H9 (cell line): ENCODE results near the gene CDHR5. TPM values are rescaled to one million over a fixed set of nuclear protein-coding genes. Genes with fewer than 3 reads are reported as not detected.
A peak's percentile ranks its signal among the peaks of the same experiment; 100 is the strongest.

Source experiments
- DNase-seq: peaks from one replicate; pipeline ENCODE4 v3.0.0-alpha.2; 2017
- H2AFZ ChIP-seq: one replicate; pipeline ENCODE4 v1.6.1; 2013; ENCODE audit warnings: mild to moderate bottlenecking, low read length, control low read depth, moderate library complexity
- H2AK5ac ChIP-seq: 2 replicates; pipeline ENCODE4 v1.6.1; 2013; ENCODE audit warnings: low read length, control low read depth, mixed read lengths; ENCODE audit not compliant: insufficient read length
- H2BK120ac ChIP-seq: one replicate; pipeline ENCODE4 v1.6.1; 2013; ENCODE audit warnings: low read depth, mild to moderate bottlenecking, low read length, control low read depth, inconsistent platforms; ENCODE audit not compliant: poor library complexity, severe bottlenecking
- H2BK12ac ChIP-seq: 2 replicates; pipeline ENCODE4 v1.6.1; 2013; ENCODE audit warnings: low read length, control low read depth, mixed read lengths, low read depth; ENCODE audit not compliant: insufficient read length
- H2BK15ac ChIP-seq: 2 replicates; pipeline ENCODE4 v1.6.1; 2013; ENCODE audit warnings: low read depth, low read length, control low read depth
- H2BK20ac ChIP-seq: one replicate; pipeline ENCODE4 v1.6.1; 2013; ENCODE audit warnings: low read depth, mild to moderate bottlenecking, low read length, control low read depth, inconsistent platforms; ENCODE audit not compliant: poor library complexity, severe bottlenecking
- H2BK5ac ChIP-seq: 2 replicates; pipeline ENCODE4 v1.6.1; 2013; ENCODE audit warnings: low read length, control low read depth, mixed read lengths; ENCODE audit not compliant: insufficient read length
- H3K14ac ChIP-seq: 2 replicates; pipeline ENCODE4 v1.6.1; 2013; ENCODE audit warnings: low read length, control low read depth; ENCODE audit not compliant: insufficient read depth
- H3K18ac ChIP-seq: 2 replicates; pipeline ENCODE4 v1.6.1; 2013; ENCODE audit warnings: low read depth, mild to moderate bottlenecking, mixed read lengths, low read length, control low read depth; ENCODE audit not compliant: insufficient read length
- H3K23ac ChIP-seq: 2 replicates; pipeline ENCODE4 v1.6.1; 2013; ENCODE audit warnings: low read length, control low read depth, mixed read lengths, low read depth; ENCODE audit not compliant: insufficient read length
- H3K23me2 ChIP-seq: 2 replicates; pipeline ENCODE4 v1.6.1; 2013; ENCODE audit warnings: low read depth, mild to moderate bottlenecking, mixed read lengths, low read length, control low read depth; ENCODE audit not compliant: insufficient read length, poor library complexity, severe bottlenecking
- H3K27ac ChIP-seq: 2 replicates; pipeline ENCODE4 v1.5.1; 2013; ENCODE audit warnings: low read length, control low read depth, mixed read lengths, low read depth; ENCODE audit not compliant: insufficient read length
- H3K27me3 ChIP-seq: 2 replicates; pipeline ENCODE4 v1.6.1; 2013; ENCODE audit warnings: low read length, control low read depth, inconsistent platforms; ENCODE audit not compliant: insufficient read depth
- H3K4ac ChIP-seq: 2 replicates; pipeline ENCODE4 v1.6.1; 2013; ENCODE audit warnings: low read depth, mild to moderate bottlenecking, control low read depth, inconsistent platforms, low read length, moderate library complexity
- H3K4me1 ChIP-seq: 2 replicates; pipeline ENCODE4 v1.6.1; 2013; ENCODE audit warnings: low read length, control low read depth, inconsistent platforms; ENCODE audit not compliant: insufficient read depth
- H3K4me2 ChIP-seq: 2 replicates; pipeline ENCODE4 v1.6.1; 2013; ENCODE audit warnings: low read length, control low read depth, mixed read lengths; ENCODE audit not compliant: insufficient read length, insufficient read depth
- H3K56ac ChIP-seq: 2 replicates; pipeline ENCODE4 v1.6.1; 2013; ENCODE audit warnings: low read depth, mild to moderate bottlenecking, mixed read lengths, low read length, control low read depth; ENCODE audit not compliant: insufficient read length
- H3K79me1 ChIP-seq: 2 replicates; pipeline ENCODE4 v1.6.1; 2013; ENCODE audit warnings: low read depth, mild to moderate bottlenecking, moderate library complexity, low read length, control low read depth, inconsistent platforms; ENCODE audit not compliant: insufficient read depth, poor library complexity, severe bottlenecking
- H3K79me2 ChIP-seq: 2 replicates; pipeline ENCODE4 v1.6.1; 2013; ENCODE audit warnings: low read length, control low read depth, inconsistent platforms; ENCODE audit not compliant: insufficient read depth
- H3K9ac ChIP-seq: 2 replicates; pipeline ENCODE4 v1.6.1; 2013; ENCODE audit warnings: low read length, control low read depth, mixed read lengths; ENCODE audit not compliant: insufficient read length; ENCODE audit errors: extremely low read depth
- H3K9me3 ChIP-seq: one replicate; pipeline ENCODE4 v1.6.1; 2013; ENCODE audit warnings: low read depth, low read length, inconsistent platforms; ENCODE audit not compliant: control insufficient read depth
- H3T11ph ChIP-seq: one replicate; pipeline ENCODE4 v1.6.1; 2013; ENCODE audit warnings: mild to moderate bottlenecking, low read length, control low read depth, inconsistent platforms
- H4K20me1 ChIP-seq: one replicate; pipeline ENCODE4 v1.6.1; 2013; ENCODE audit not compliant: control insufficient read depth, insufficient read length, insufficient read depth
- H4K5ac ChIP-seq: 2 replicates; pipeline ENCODE4 v1.6.1; 2013; ENCODE audit warnings: low read depth, mild to moderate bottlenecking, mixed read lengths, low read length, control low read depth; ENCODE audit not compliant: insufficient read length
- H4K8ac ChIP-seq: replicated peaks from 2 replicates; pipeline ENCODE4 v1.6.1; 2013; ENCODE audit warnings: low read length, control low read depth, mixed read lengths, low read depth; ENCODE audit not compliant: insufficient read length
- H4K91ac ChIP-seq: 2 replicates; pipeline ENCODE4 v1.6.1; 2013; ENCODE audit warnings: low read depth, mild to moderate bottlenecking, moderate library complexity, mixed read lengths, low read length, control low read depth; ENCODE audit not compliant: insufficient read length
- H3K27ac Mint-ChIP-seq, 3 experiments: 2 replicates in 2 of 3; 3 replicates in 1 of 3; pipeline ENCODE4 v1.8.0; 2020 to 2021; ENCODE audit warnings: mixed read lengths in 3 of 3, mild to moderate bottlenecking in 1 of 3, moderate library complexity in 1 of 3
- H3K27me3 Mint-ChIP-seq: 2 replicates; pipeline ENCODE4 v1.8.0; 2021; ENCODE audit warnings: low read depth, mild to moderate bottlenecking, moderate library complexity, mixed read lengths
- H3K36me3 Mint-ChIP-seq, 3 experiments: 2 replicates in 2 of 3; 3 replicates in 1 of 3; pipeline ENCODE4 v1.8.0; 2020 to 2021; ENCODE audit warnings: low read depth in 3 of 3, mixed read lengths in 3 of 3; ENCODE audit not compliant: insufficient read depth in 1 of 3
- H3K4me1 Mint-ChIP-seq, 2 experiments: 2 replicates each; pipeline ENCODE4 v1.8.0; 2020; ENCODE audit warnings: mixed read lengths in 2 of 2
- H3K4me3 Mint-ChIP-seq, 2 experiments: 2 replicates in 1 of 2; 3 replicates in 1 of 2; pipeline ENCODE4 v1.8.0; 2020 to 2021; ENCODE audit warnings: mild to moderate bottlenecking in 2 of 2, mixed read lengths in 2 of 2, moderate library complexity in 1 of 2
- H3K9me3 Mint-ChIP-seq, 2 experiments: 2 replicates in 1 of 2; 3 replicates in 1 of 2; pipeline ENCODE4 v1.8.0; 2020; ENCODE audit warnings: mild to moderate bottlenecking in 2 of 2, mixed read lengths in 2 of 2, moderate library complexity in 1 of 2
- CTCF ChIP-seq: fragments of 200-600 bp; sonication (generic); conservative IDR thresholded peaks from 3 replicates; pipeline ENCODE4 v1.8.0; 2021; ENCODE audit warnings: antibody characterized with exemption, mild to moderate bottlenecking
- WGBS: extraction: QIAGEN DNeasy Blood & Tissue Kit; methylation state at CpG from one replicate; pipeline ENCODE4 v1.1.7; 2013; ENCODE audit warnings: missing lambda C conversion rate, low lambda C conversion rate, mixed read lengths; ENCODE audit not compliant: insufficient read length; ENCODE audit errors: extremely low coverage; 5-methylcytosine and 5-hydroxymethylcytosine counted together
- total RNA-seq: library from RNA; stranded (reverse); gene quantifications from 2 replicates; pipeline ENCODE4 v1.2.1, GENCODE V29; 2021

The CDHR5 gene
- total RNA-seq, 1 experiment from 2014 or later = not detected

GRCh38 chr11:637333-637592 lies 12.5 kb upstream of the CDHR5 start:
- H3K27me3 ChIP-seq = peaks cover 33% of the 10 kb centered on the region

More at GRCh38 chr11:637333-637592, 12.5 kb upstream of the CDHR5 start:
- no peak overlapping the region for H3K27ac ChIP-seq
- H3K4me1 ChIP-seq = no peaks in the 10 kb centered on the region; the same call in 1 of the 2 replicates
- peaks cover 56% of the 10 kb centered on the region for H3K27me3 Mint-ChIP-seq
- no peak overlapping the region for H2AFZ ChIP-seq
- no peak overlapping the region for H3K18ac ChIP-seq
- no peak overlapping the region for H3T11ph ChIP-seq
- H2BK20ac ChIP-seq = no peak overlapping the region
- H2AK5ac ChIP-seq = no peak overlapping the region
- peaks cover 0 to 15% (median 0%) of the 10 kb centered on the region in 3 experiments; a peak in 2 of 7 replicates for H3K36me3 Mint-ChIP-seq
- no peak overlapping the region for H3K14ac ChIP-seq
- H3K4me1 Mint-ChIP-seq = peaks cover 18 to 28% of the 10 kb centered on the region in 2 experiments
- no peak overlapping the region for H3K56ac ChIP-seq
- H3K9me3 Mint-ChIP-seq = no peaks in the 10 kb centered on the region; a peak in 2 of 5 replicates
- peaks cover 19% of the 10 kb centered on the region for H3K23me2 ChIP-seq
- H4K20me1 ChIP-seq = no peaks in the 10 kb centered on the region
- H4K91ac ChIP-seq = no peak overlapping the region
- no peak for DNase-seq
- H3K4me2 ChIP-seq = peak overlapping the region; percentile 33
- no peak overlapping the region for H2BK5ac ChIP-seq
- H2BK120ac ChIP-seq = no peak overlapping the region
- no peak overlapping the region for H4K5ac ChIP-seq
- whole genome bisulfite sequencing = no CpG with 5 or more reads among the region's 34 CpGs
- H3K9ac ChIP-seq = no peak overlapping the region
- H3K23ac ChIP-seq = no peak overlapping the region
- H3K9me3 ChIP-seq = no peaks in the 10 kb centered on the region
- H3K4me3 Mint-ChIP-seq = peak overlapping the region; percentile 66 to 80
- no peak overlapping the region for H4K8ac ChIP-seq
- no peak overlapping the region for H2BK15ac ChIP-seq
- no peak for TF ChIP-seq CTCF
- no peak overlapping the region for H2BK12ac ChIP-seq
- H3K4ac ChIP-seq = no peak overlapping the region
- H3K79me1 ChIP-seq = no peaks in the 10 kb centered on the region
- H3K27ac Mint-ChIP-seq = no peak overlapping the region; a peak in 1 of 7 replicates
- H3K79me2 ChIP-seq = no peaks in the 10 kb centered on the region
